Measurements from ENCODE around the gene PDCD2.
"Not testable (repeated sequence)": the region's sequence is repeated elsewhere in the genome, so short reads cannot be mapped to it uniquely, and the experiment has no call there.

Gene PDCD2

GRCh38 chr6:170545405-170545804, 39.0 kb downstream of the PDCD2 start:
- Histone ChIP-seq H3K9me3 (ENCODE audit: control insufficient read depth in 1 of 2, low read length in 2 of 2) (no peaks in the 10 kb centered on the region), H3K4me1 (ENCODE audit: control insufficient read depth in 1 of 2, insufficient read depth in 2 of 2, low read length in 2 of 2) (peaks cover 0 to 15% of the 10 kb centered on the region in 2 donors), H3K4me3 (ENCODE audit: low read depth in 1 of 2, low read length in 2 of 2) (no peak overlapping the region), H3K36me3 (ENCODE audit: control insufficient read depth in 1 of 2, insufficient read depth in 2 of 2, low read length in 2 of 2) (peaks cover 73 to 80% of the 10 kb centered on the region in 2 donors), H3K27ac (ENCODE audit: low read length) (no peak overlapping the region), H3K27me3 (ENCODE audit: low read depth, low read length) (no peaks in the 10 kb centered on the region)

- Histone ChIP-seq H3K27me3 (ENCODE audit: low read depth, low read length) (no peaks in the 10 kb centered on the region), H3K9me3 (ENCODE audit: control insufficient read depth in 1 of 2, low read length in 2 of 2) (no peaks in the 10 kb centered on the region), H3K36me3 (ENCODE audit: control insufficient read depth in 1 of 2, insufficient read depth in 2 of 2, low read length in 2 of 2) (peaks cover 75 to 86% of the 10 kb centered on the region in 2 donors), H3K4me3 (ENCODE audit: low read depth in 1 of 2, low read length in 2 of 2) (no peak overlapping the region), H3K27ac (ENCODE audit: low read length) (no peak overlapping the region), H3K4me1 (ENCODE audit: control insufficient read depth in 1 of 2, insufficient read depth in 2 of 2, low read length in 2 of 2) (no peaks in the 10 kb centered on the region)
Measured at GRCh38 chr6:170542031-170542719, 42.3 kb downstream of the PDCD2 start.

- Histone ChIP-seq H3K9me3 (ENCODE audit: control insufficient read depth in 1 of 2, low read length in 2 of 2) (no peaks in the 10 kb centered on the region), H3K4me1 (ENCODE audit: control insufficient read depth in 1 of 2, insufficient read depth in 2 of 2, low read length in 2 of 2) (no peaks in the 10 kb centered on the region), H3K27me3 (ENCODE audit: low read depth, low read length) (no peaks in the 10 kb centered on the region), H3K4me3 (ENCODE audit: low read depth in 1 of 2, low read length in 2 of 2) (no peak overlapping the region), H3K27ac (ENCODE audit: low read length) (no peak overlapping the region), H3K36me3 (ENCODE audit: control insufficient read depth in 1 of 2, insufficient read depth in 2 of 2, low read length in 2 of 2) (peaks cover 79 to 84% of the 10 kb centered on the region in 2 donors)
Measured at GRCh38 chr6:170537329-170537728, 47.1 kb downstream of the PDCD2 start.

GRCh38 chr6:170536671-170537070, 47.8 kb downstream of the PDCD2 start:
- no peak overlapping the region for H3K27ac ChIP-seq (ENCODE audit: low read length)
- peaks cover 77 to 79% of the 10 kb centered on the region in 2 donors for H3K36me3 ChIP-seq (ENCODE audit: control insufficient read depth in 1 of 2, insufficient read depth in 2 of 2, low read length in 2 of 2)
- H3K4me3 ChIP-seq (ENCODE audit: low read depth in 1 of 2, low read length in 2 of 2) = no peak overlapping the region
- no peaks in the 10 kb centered on the region for H3K27me3 ChIP-seq (ENCODE audit: low read depth, low read length)
- H3K4me1 ChIP-seq (ENCODE audit: control insufficient read depth in 1 of 2, insufficient read depth in 2 of 2, low read length in 2 of 2) = no peaks in the 10 kb centered on the region
- no peaks in the 10 kb centered on the region for H3K9me3 ChIP-seq (ENCODE audit: control insufficient read depth in 1 of 2, low read length in 2 of 2)

GRCh38 chr6:170535004-170535403, 49.4 kb downstream of the PDCD2 start:
- no peaks in the 10 kb centered on the region for H3K27me3 ChIP-seq (ENCODE audit: low read depth, low read length)
- no peaks in the 10 kb centered on the region for H3K4me1 ChIP-seq (ENCODE audit: control insufficient read depth in 1 of 2, insufficient read depth in 2 of 2, low read length in 2 of 2)
- H3K9me3 ChIP-seq (ENCODE audit: control insufficient read depth in 1 of 2, low read length in 2 of 2) = no peaks in the 10 kb centered on the region
- no peak overlapping the region for H3K4me3 ChIP-seq (ENCODE audit: low read depth in 1 of 2, low read length in 2 of 2)
- peaks cover 61 to 74% of the 10 kb centered on the region in 2 donors for H3K36me3 ChIP-seq (ENCODE audit: control insufficient read depth in 1 of 2, insufficient read depth in 2 of 2, low read length in 2 of 2)
- H3K27ac ChIP-seq (ENCODE audit: low read length) = no peak overlapping the region

- H3K36me3 ChIP-seq (ENCODE audit: control insufficient read depth in 1 of 2, insufficient read depth in 2 of 2, low read length in 2 of 2) = peaks cover 52 to 71% of the 10 kb centered on the region in 2 donors
- H3K27ac ChIP-seq (ENCODE audit: low read length) = no peak overlapping the region
- no peaks in the 10 kb centered on the region for H3K9me3 ChIP-seq (ENCODE audit: control insufficient read depth in 1 of 2, low read length in 2 of 2)
- no peaks in the 10 kb centered on the region for H3K4me1 ChIP-seq (ENCODE audit: control insufficient read depth in 1 of 2, insufficient read depth in 2 of 2, low read length in 2 of 2)
- no peak overlapping the region for H3K4me3 ChIP-seq (ENCODE audit: low read depth in 1 of 2, low read length in 2 of 2)
- no peaks in the 10 kb centered on the region for H3K27me3 ChIP-seq (ENCODE audit: low read depth, low read length)
Measured at GRCh38 chr6:170533792-170534191, 50.6 kb downstream of the PDCD2 start.

- no peak overlapping the region for H3K4me3 ChIP-seq (ENCODE audit: low read depth in 1 of 2, low read length in 2 of 2)
- H3K36me3 ChIP-seq (ENCODE audit: control insufficient read depth in 1 of 2, insufficient read depth in 2 of 2, low read length in 2 of 2) = peaks cover 45 to 63% of the 10 kb centered on the region in 2 donors
- H3K27me3 ChIP-seq (ENCODE audit: low read depth, low read length) = no peaks in the 10 kb centered on the region
- no peak overlapping the region for H3K27ac ChIP-seq (ENCODE audit: low read length)
- H3K4me1 ChIP-seq (ENCODE audit: control insufficient read depth in 1 of 2, insufficient read depth in 2 of 2, low read length in 2 of 2) = no peaks in the 10 kb centered on the region
- H3K9me3 ChIP-seq (ENCODE audit: control insufficient read depth in 1 of 2, low read length in 2 of 2) = no peaks in the 10 kb centered on the region
Measured at GRCh38 chr6:170532867-170533488, 51.5 kb downstream of the PDCD2 start.

GRCh38 chr6:170529839-170530469, 54.5 kb downstream of the PDCD2 start:
- no peaks in the 10 kb centered on the region for H3K9me3 ChIP-seq (ENCODE audit: control insufficient read depth in 1 of 2, low read length in 2 of 2)
- no peaks in the 10 kb centered on the region for H3K27me3 ChIP-seq (ENCODE audit: low read depth, low read length)
- no peaks in the 10 kb centered on the region for H3K4me1 ChIP-seq (ENCODE audit: control insufficient read depth in 1 of 2, insufficient read depth in 2 of 2, low read length in 2 of 2)
- H3K36me3 ChIP-seq (ENCODE audit: control insufficient read depth in 1 of 2, insufficient read depth in 2 of 2, low read length in 2 of 2) = peaks cover 15 to 33% of the 10 kb centered on the region in 2 donors
- H3K4me3 ChIP-seq (ENCODE audit: low read depth in 1 of 2, low read length in 2 of 2) = no peak overlapping the region
- no peak overlapping the region for H3K27ac ChIP-seq (ENCODE audit: low read length)

- H3K4me1 ChIP-seq (ENCODE audit: control insufficient read depth in 1 of 2, insufficient read depth in 2 of 2, low read length in 2 of 2); H3K27me3 ChIP-seq (ENCODE audit: low read depth, low read length); H3K9me3 ChIP-seq (ENCODE audit: control insufficient read depth in 1 of 2, low read length in 2 of 2); H3K27ac ChIP-seq (ENCODE audit: low read length); H3K4me3 ChIP-seq (ENCODE audit: low read depth in 1 of 2, low read length in 2 of 2): not testable (repeated sequence)
- H3K36me3 ChIP-seq (ENCODE audit: control insufficient read depth in 1 of 2, insufficient read depth in 2 of 2, low read length in 2 of 2) = peaks cover 3 to 14% of the 10 kb centered on the region in 2 donors
Measured at GRCh38 chr6:170527995-170528394, 56.4 kb downstream of the PDCD2 start.

GRCh38 chr6:170525795-170526194, 58.6 kb downstream of the PDCD2 start:
- H3K36me3 ChIP-seq (ENCODE audit: control insufficient read depth in 1 of 2, insufficient read depth in 2 of 2, low read length in 2 of 2) = no peaks in the 10 kb centered on the region
- no peaks in the 10 kb centered on the region for H3K27me3 ChIP-seq (ENCODE audit: low read depth, low read length)

More at GRCh38 chr6:170525795-170526194, 58.6 kb downstream of the PDCD2 start:
- no peaks in the 10 kb centered on the region for H3K9me3 ChIP-seq (ENCODE audit: control insufficient read depth in 1 of 2, low read length in 2 of 2)
- no peak overlapping the region for H3K4me3 ChIP-seq (ENCODE audit: low read depth in 1 of 2, low read length in 2 of 2)
- H3K4me1 ChIP-seq (ENCODE audit: control insufficient read depth in 1 of 2, insufficient read depth in 2 of 2, low read length in 2 of 2) = no peaks in the 10 kb centered on the region
- no peak overlapping the region for H3K27ac ChIP-seq (ENCODE audit: low read length)
